Ectodermal cell (in vitro differentiated cells): Measurements from ENCODE around the gene PTPRN2.

Experiments
- H3K27ac ChIP-seq: 2 replicates; pipeline ENCODE4 v1.7.0; 2013; ENCODE audit warnings: mild to moderate bottlenecking, low read depth, low read length; ENCODE audit not compliant: insufficient read depth, poor library complexity, severe bottlenecking
- H3K27me3 ChIP-seq: 2 replicates; pipeline ENCODE4 v1.7.0; 2013; ENCODE audit warnings: mild to moderate bottlenecking, low read length; ENCODE audit not compliant: insufficient read depth, control insufficient read depth, poor library complexity, severe bottlenecking
- H3K36me3 ChIP-seq: one replicate; pipeline ENCODE4 v1.7.0; 2013; ENCODE audit warnings: low read length; ENCODE audit not compliant: control insufficient read depth, insufficient read depth
- H3K4me1 ChIP-seq: one replicate; pipeline ENCODE4 v1.7.0; 2013; ENCODE audit warnings: low read length; ENCODE audit not compliant: control insufficient read depth, insufficient read depth
- H3K4me3 ChIP-seq: 2 replicates; pipeline ENCODE4 v1.7.0; 2013; ENCODE audit warnings: low read depth, low read length, control low read depth; ENCODE audit not compliant: insufficient read depth
- H3K9me3 ChIP-seq: 2 replicates; pipeline ENCODE4 v1.7.0; 2013; ENCODE audit warnings: mild to moderate bottlenecking, low read length, moderate library complexity; ENCODE audit not compliant: control insufficient read depth
- WGBS, 2 experiments: methylation state at CpG; one replicate each; pipeline ENCODE4 v1.1.7; 2013; ENCODE audit warnings: missing lambda C conversion rate in 2 of 2; 5-methylcytosine and 5-hydroxymethylcytosine counted together

The PTPRN2 gene

GRCh38 chr7:157751951-157752673, 835.5 kb downstream of the PTPRN2 start:
- no peaks in the 10 kb centered on the region for H3K27me3 ChIP-seq
- no peak overlapping the region for H3K4me3 ChIP-seq
- no peaks in the 10 kb centered on the region for H3K4me1 ChIP-seq
- 79 to 81% methylated on average over 27 of the region's 27 CpGs for WGBS, 2 experiments
- H3K27ac ChIP-seq: no peak overlapping the region
- peaks cover 7% of the 10 kb centered on the region for H3K9me3 ChIP-seq
- H3K36me3 ChIP-seq: no peaks in the 10 kb centered on the region

- Histone ChIP-seq H3K36me3 (no peaks in the 10 kb centered on the region), H3K27ac (no peak overlapping the region), H3K4me3 (no peak overlapping the region), H3K27me3 (no peaks in the 10 kb centered on the region), H3K4me1 (no peaks in the 10 kb centered on the region), H3K9me3 (peaks cover 7% of the 10 kb centered on the region)
- WGBS, 2 experiments: 81 to 84% methylated on average over 22 of the region's 22 CpGs
These were observed 836.2 kb downstream of the PTPRN2 start for GRCh38 chr7:157751406-157751805.

DNA sequence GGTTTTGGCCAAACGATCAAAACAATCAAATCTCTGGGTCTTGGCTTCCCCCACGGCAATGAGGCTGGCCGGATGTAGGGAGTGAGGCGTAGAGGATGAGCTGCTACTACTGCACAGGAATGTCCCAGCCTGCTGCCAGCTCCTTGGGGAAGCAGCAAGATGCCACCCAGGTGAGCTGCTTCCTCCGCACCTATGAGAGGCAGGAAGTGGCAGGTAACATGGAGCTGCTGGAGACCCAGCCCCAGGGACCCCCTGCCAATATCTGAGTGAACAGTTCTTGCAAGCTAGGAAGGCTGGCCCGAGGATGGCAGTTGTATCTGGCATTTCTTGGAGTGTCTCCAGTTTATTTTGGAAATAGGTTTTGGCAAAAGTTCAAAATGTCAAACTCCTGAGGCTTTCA, 837.3 kb downstream of the PTPRN2 start:
- H3K27ac ChIP-seq: no peak overlapping the region
- H3K27me3 ChIP-seq: no peaks in the 10 kb centered on the region
- WGBS, 2 experiments: 77 to 85% methylated on average over 6 of the region's 6 CpGs
- no peaks in the 10 kb centered on the region for H3K4me1 ChIP-seq
- H3K9me3 ChIP-seq: peaks cover 7% of the 10 kb centered on the region
- H3K36me3 ChIP-seq: no peaks in the 10 kb centered on the region
- H3K4me3 ChIP-seq: no peak overlapping the region

- peaks cover 8% of the 10 kb centered on the region for H3K9me3 ChIP-seq
These were observed 841.6 kb downstream of the PTPRN2 start for GRCh38 chr7:157745721-157746709.

GRCh38 chr7:157744786-157745601, 842.6 kb downstream of the PTPRN2 start:
- H3K27ac ChIP-seq: no peak overlapping the region
- WGBS, 2 experiments: 78 to 80% methylated on average over 24 of the region's 24 CpGs
- no peak overlapping the region for H3K4me3 ChIP-seq
- peaks cover 6% of the 10 kb centered on the region for H3K9me3 ChIP-seq
- H3K36me3 ChIP-seq: no peaks in the 10 kb centered on the region
- H3K27me3 ChIP-seq: no peaks in the 10 kb centered on the region
- H3K4me1 ChIP-seq: no peaks in the 10 kb centered on the region

More at GRCh38 chr7:157745721-157746709, 841.6 kb downstream of the PTPRN2 start:
- Histone ChIP-seq H3K4me1 (no peaks in the 10 kb centered on the region), H3K36me3 (no peaks in the 10 kb centered on the region), H3K27me3 (no peaks in the 10 kb centered on the region), H3K27ac (no peak overlapping the region), H3K4me3 (no peak overlapping the region)
- WGBS, 2 experiments: 73 to 75% methylated on average over 25 of the region's 25 CpGs

DNA sequence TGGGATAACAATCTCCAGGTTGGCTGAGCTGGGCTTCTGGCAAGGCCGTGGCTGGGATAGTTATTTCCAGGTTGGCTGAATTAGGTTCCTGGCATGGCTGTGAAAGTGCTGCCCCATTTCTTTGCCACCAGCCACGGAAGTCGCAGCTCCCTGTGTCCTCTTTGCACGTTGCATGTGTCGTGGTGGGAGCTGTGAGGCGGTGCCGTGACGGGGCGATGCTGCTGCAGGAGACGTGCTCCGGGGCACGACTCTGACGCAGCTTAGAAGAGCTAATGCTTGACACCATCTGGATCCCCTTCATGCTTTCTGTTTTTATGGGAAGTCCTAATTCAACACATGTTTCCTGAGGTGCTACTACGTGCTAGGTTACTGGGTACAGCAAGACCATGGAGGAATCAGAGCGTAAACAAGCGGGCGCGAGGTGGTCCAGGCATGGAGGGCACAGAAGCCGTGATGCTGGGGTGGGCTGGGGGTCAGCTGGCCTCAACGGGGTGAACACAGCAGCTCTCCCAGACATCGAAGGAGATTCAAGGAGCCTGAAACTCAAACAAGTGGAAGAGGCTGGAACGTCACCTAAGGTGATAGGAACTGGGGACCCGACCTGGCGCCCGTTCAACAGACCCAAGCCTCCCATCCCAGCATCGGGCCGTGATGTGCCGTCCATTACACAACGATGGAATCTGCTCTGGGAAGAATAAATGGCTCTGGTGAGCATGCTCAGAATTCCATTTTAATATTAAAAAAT, 843.7 kb downstream of the PTPRN2 start:
- 88 to 90% methylated on average over 29 of the region's 29 CpGs for WGBS, 2 experiments
- Histone ChIP-seq H3K36me3 (no peaks in the 10 kb centered on the region), H3K4me3 (no peak overlapping the region), H3K27me3 (no peaks in the 10 kb centered on the region), H3K4me1 (no peaks in the 10 kb centered on the region), H3K27ac (no peak overlapping the region), H3K9me3 (peaks cover 6% of the 10 kb centered on the region)

- Histone ChIP-seq H3K9me3 (peaks cover 6% of the 10 kb centered on the region), H3K27ac (no peak overlapping the region), H3K4me3 (no peak overlapping the region), H3K4me1 (no peaks in the 10 kb centered on the region), H3K27me3 (no peaks in the 10 kb centered on the region), H3K36me3 (no peaks in the 10 kb centered on the region)
- 88 to 89% methylated on average over 24 of the region's 24 CpGs for WGBS, 2 experiments
These were observed 847.3 kb downstream of the PTPRN2 start for GRCh38 chr7:157740251-157740798.

GRCh38 chr7:157739650-157740049, 848.0 kb downstream of the PTPRN2 start:
- Histone ChIP-seq H3K27ac (no peak overlapping the region), H3K27me3 (no peaks in the 10 kb centered on the region), H3K36me3 (no peaks in the 10 kb centered on the region), H3K4me3 (no peak overlapping the region), H3K9me3 (peaks cover 3% of the 10 kb centered on the region), H3K4me1 (no peaks in the 10 kb centered on the region)
- 85 to 88% methylated on average over 6 of the region's 6 CpGs for WGBS, 2 experiments

DNA sequence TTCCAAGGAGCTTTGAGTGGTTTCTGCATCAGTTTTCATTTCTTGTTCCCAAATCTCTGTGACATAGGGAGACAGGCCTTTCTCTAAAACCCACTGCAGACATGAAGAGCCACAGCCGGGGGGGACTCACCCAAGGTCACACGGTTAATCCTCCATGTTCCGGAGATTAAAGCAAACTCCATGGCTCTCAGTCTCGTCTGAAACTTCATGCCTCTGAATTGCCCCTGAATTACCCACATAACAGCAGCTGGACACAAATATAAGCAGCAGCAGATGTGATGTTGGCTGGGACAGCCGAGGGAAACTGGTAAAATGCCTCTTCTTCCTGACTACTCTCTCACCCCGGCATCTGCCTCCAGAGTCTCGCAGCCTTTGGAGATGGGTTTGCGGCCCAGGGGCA, 848.6 kb downstream of the PTPRN2 start:
- Histone ChIP-seq H3K9me3 (peaks cover 3% of the 10 kb centered on the region), H3K27ac (no peak overlapping the region), H3K36me3 (no peaks in the 10 kb centered on the region), H3K4me3 (no peak overlapping the region), H3K27me3 (no peaks in the 10 kb centered on the region), H3K4me1 (no peaks in the 10 kb centered on the region)
- WGBS, 2 experiments: 89 to 92% methylated on average over 8 of the region's 8 CpGs
